GM12878 (cell line): ENCODE results near the gene NT5DC3. TPM values are rescaled to one million over a fixed set of nuclear protein-coding genes. Genes with fewer than 3 reads are reported as not detected.

Source experiments
- ATAC-seq: fragments of 200-7000 bp; cut with Tn5 transposase; 3 replicates; pipeline ENCODE4 v1.9.1; 2020; ENCODE audit warnings: mild to moderate bottlenecking, moderate library complexity
- BruUV-seq: library from RNA; stranded (reverse); fragments of 400-500 nt; replicated peaks from 2 replicates; lab custom pipeline; 2021; lab: Mats Ljungman, UMichigan
- CTCF ChIA-PET: fragments of 300-600 bp; sonication (Branson Sonifier 250); formaldehyde crosslinking; extraction: SDS; loops from one replicate; lab custom pipeline; 2021; ENCODE audit warnings: inconsistent platforms; lab: Yijun Ruan, JAX
- POLR2A ChIA-PET: fragments of 350-600 bp; formaldehyde crosslinking; extraction: SDS; loops from one replicate; lab custom pipeline; 2021; ENCODE audit warnings: inconsistent platforms; lab: Charles Lee
- RAD21 ChIA-PET: fragments of 300-600 bp; sonication (Branson Sonifier 250); formaldehyde crosslinking; loops from one replicate; lab custom pipeline; 2023; ENCODE audit warnings: antibody characterized with exemption; ENCODE audit not compliant: unreplicated experiment; lab: Charles Lee
- SMC1A ChIA-PET: fragments of 300-600 bp; sonication (Branson Sonifier 250); formaldehyde crosslinking; loops from one replicate; lab custom pipeline; 2023; ENCODE audit not compliant: unreplicated experiment, uncharacterized antibody; lab: Charles Lee
- DNase-seq: peaks from one replicate; pipeline ENCODE4 v3.0.0-alpha.2; 2011; ENCODE audit warnings: low read depth, low spot score
- FAIRE-seq: peaks from 3 replicates; lab custom pipeline; 2011; peaks lifted over from hg19 to GRCh38; lab: Jason Lieb, UNC
- H2AFZ ChIP-seq: 2 replicates; pipeline ENCODE4 v1.6.0; 2011; ENCODE audit warnings: low read depth, low read length, control low read depth; ENCODE audit not compliant: control insufficient read depth
- H3K27ac ChIP-seq: 2 replicates; pipeline ENCODE4 v1.5.1; 2011; ENCODE audit warnings: control low read depth; ENCODE audit not compliant: control insufficient read depth, insufficient read depth
- H3K27me3 ChIP-seq, 2 experiments: replicated peaks in 1 of 2; 2 replicates each; pipeline versions ENCODE4 v1.6.0 to v1.6.1; 2011; ENCODE audit warnings: low read length in 1 of 2; ENCODE audit not compliant: control insufficient read depth in 2 of 2, insufficient read depth in 2 of 2
- H3K36me3 ChIP-seq, 2 experiments: 2 replicates each; pipeline ENCODE4 v1.5.1; 2011; ENCODE audit warnings: low read length in 1 of 2; ENCODE audit not compliant: control insufficient read depth in 2 of 2, insufficient read depth in 2 of 2
- H3K4me1 ChIP-seq: 2 replicates; pipeline ENCODE4 v1.6.1; 2011; ENCODE audit warnings: mild to moderate bottlenecking, low read length, moderate library complexity, mixed read lengths; ENCODE audit not compliant: control insufficient read depth, insufficient read depth
- H3K4me2 ChIP-seq: 2 replicates; pipeline ENCODE4 v1.6.0; 2011; ENCODE audit warnings: control low read depth; ENCODE audit not compliant: control insufficient read depth, insufficient read depth
- H3K4me3 ChIP-seq: fragments of 200-600 bp; sonication (generic); 2 replicates; pipeline ENCODE4 v1.5.1; 2016
- H3K79me2 ChIP-seq: 2 replicates; pipeline ENCODE4 v1.6.0; 2011; ENCODE audit warnings: low read length; ENCODE audit not compliant: control insufficient read depth, insufficient read depth
- H3K9ac ChIP-seq: 2 replicates; pipeline ENCODE4 v1.8.0; 2011; ENCODE audit warnings: low read length, control low read depth, mixed read lengths; ENCODE audit not compliant: control insufficient read depth, insufficient read depth
- H3K9me3 ChIP-seq: replicated peaks from 3 replicates; pipeline ENCODE4 v1.5.1; 2011; ENCODE audit warnings: mild to moderate bottlenecking, low read length; ENCODE audit not compliant: control insufficient read depth, insufficient read depth
- H4K20me1 ChIP-seq: 2 replicates; pipeline ENCODE4 v1.6.0; 2011; ENCODE audit not compliant: control insufficient read depth, insufficient read depth
- CBFB ChIP-seq: IDR thresholded peaks from 2 replicates; pipeline ENCODE4 v1.6.1; 2016; ENCODE audit warnings: antibody characterized with exemption, low read depth
- CEBPB ChIP-seq, 2 experiments: fragments of 150-350 bp in 1 of 2; IDR thresholded peaks; 2 replicates each; pipeline ENCODE4 v1.6.1; 2012 to 2014; ENCODE audit warnings: low read depth in 2 of 2, low read length in 2 of 2, borderline replicate concordance in 1 of 2, inconsistent platforms in 1 of 2
- CHD4 ChIP-seq: fragments of 200-600 bp; sonication (generic); IDR thresholded peaks from 2 replicates; pipeline ENCODE4 v1.6.1; 2016; ENCODE audit warnings: mild to moderate bottlenecking
- CREB1 ChIP-seq: IDR thresholded peaks from 2 replicates; pipeline ENCODE4 v1.6.1; 2012; ENCODE audit warnings: low read depth, mild to moderate bottlenecking, inconsistent platforms
- CUX1 ChIP-seq: IDR thresholded peaks from 2 replicates; pipeline ENCODE4 v1.6.1; 2012; ENCODE audit warnings: improper control_type of control experiment, low read depth, low read length; ENCODE audit not compliant: insufficient replicate concordance
- EP300 ChIP-seq, 2 experiments: fragments of 150-350 bp in 1 of 2; IDR thresholded peaks; 2 replicates each; pipeline ENCODE4 v1.6.1; 2011 to 2012; ENCODE audit warnings: low read depth in 2 of 2, low read length in 2 of 2, borderline replicate concordance in 1 of 2, improper control_type of control experiment in 1 of 2, inconsistent platforms in 1 of 2; ENCODE audit not compliant: control insufficient read depth in 1 of 2
- HCFC1 ChIP-seq: fragments of 150-350 bp; IDR thresholded peaks from 2 replicates; pipeline ENCODE4 v1.6.1; 2014; ENCODE audit warnings: low read length
- KDM1A ChIP-seq: fragments of 200-600 bp; sonication (generic); IDR thresholded peaks from 2 replicates; pipeline ENCODE4 v1.6.1; 2016; ENCODE audit warnings: borderline replicate concordance
- NR2F1 ChIP-seq: fragments of 450-650 bp; conservative IDR thresholded peaks from 2 replicates; pipeline ENCODE4 v1.6.1; 2017; ENCODE audit warnings: mild to moderate bottlenecking
- POU2F2 ChIP-seq: IDR thresholded peaks from 3 replicates; pipeline ENCODE4 v1.6.1; 2011; ENCODE audit warnings: low read depth, mild to moderate bottlenecking, low read length, borderline replicate concordance
- SIN3A ChIP-seq: IDR thresholded peaks from 2 replicates; pipeline ENCODE4 v1.6.1; 2012; ENCODE audit warnings: low read depth, low read length, improper control_type of control experiment
- SMAD1 ChIP-seq: fragments of 450-650 bp; IDR thresholded peaks from 2 replicates; pipeline ENCODE4 v1.6.1; 2018; ENCODE audit warnings: mild to moderate bottlenecking, low read depth; ENCODE audit not compliant: partially characterized antibody
- SMC3 ChIP-seq: IDR thresholded peaks from 2 replicates; pipeline ENCODE4 v1.6.1; 2011; ENCODE audit warnings: low read length, improper control_type of control experiment, borderline replicate concordance
- TBL1XR1 ChIP-seq: IDR thresholded peaks from 2 replicates; pipeline ENCODE4 v1.6.1; 2012; ENCODE audit warnings: low read depth, low read length, improper control_type of control experiment
- ZBED1 ChIP-seq: IDR thresholded peaks from 2 replicates; pipeline ENCODE4 v1.6.1; 2016; ENCODE audit warnings: borderline replicate concordance
- ZNF207 ChIP-seq: fragments of 450-650 bp; IDR thresholded peaks from 2 replicates; pipeline ENCODE4 v1.6.1; 2014; ENCODE audit warnings: antibody characterized with exemption, mild to moderate bottlenecking, borderline replicate concordance
- ZNF24 ChIP-seq: fragments of 450-650 bp; IDR thresholded peaks from 2 replicates; pipeline ENCODE4 v1.6.1; 2017; ENCODE audit warnings: antibody characterized with exemption, mild to moderate bottlenecking
- WGBS: methylation state at CpG from one replicate; pipeline ENCODE4 v1.1.6; 2016; ENCODE audit warnings: low lambda C conversion rate; ENCODE audit not compliant: insufficient replicate concordance, insufficient coverage; ENCODE audit errors: missing lambda C conversion rate; 5-methylcytosine and 5-hydroxymethylcytosine counted together
- in situ Hi-C: fragments of 300-500 bp; cut with MboI; formaldehyde crosslinking; loops from 9 replicates; pipeline ENCODE4 v1.14.3; 2018; ENCODE audit warnings: mixed read lengths
- intact Hi-C: fragments of 100-400 bp; cut with micrococcal nuclease; formaldehyde crosslinking; loops from one replicate; pipeline ENCODE4 v1.14.2; 2022; ENCODE audit not compliant: unreplicated experiment
- polyA plus RNA-seq, 11 experiments: library from polyadenylated mRNA; depleted of rRNA in 4 of 11; unstranded in 6 of 11; stranded (reverse) in 5 of 11; fragments of >200 nt; fragmentation: Nextera tagmentation in 4 of 11; fragmentation: Illumina TruSeq in 1 of 11; extraction: Ambion mirVana in 4 of 11; extraction: Trizol in 1 of 11; gene quantifications; 1 replicate in 1 of 11; 2 replicates in 10 of 11; pipeline versions ENCODE4 v1.2.1 to v1.2.3, GENCODE V29; 2011 to 2016; ENCODE audit warnings: inconsistent platforms in 2 of 11, missing spikeins in 2 of 11, low read depth in 1 of 11
- total RNA-seq, 4 experiments: library from RNA; depleted of rRNA in 3 of 4; stranded (reverse); fragments of >200 nt in 3 of 4; fragmentation: Illumina TruSeq in 1 of 4; extraction: Trizol in 1 of 4; gene quantifications; 2 replicates each; pipeline versions ENCODE4 v1.2.1 to v1.2.3, GENCODE V29; 2013 to 2021

The NT5DC3 gene
- total and polyA plus RNA-seq, 10 of the 15 experiments (the other 5 are each of a cell fraction or from before 2014, with no cell fraction given): 2.0 to 12.4 (median 5.9) TPM

DNA sequence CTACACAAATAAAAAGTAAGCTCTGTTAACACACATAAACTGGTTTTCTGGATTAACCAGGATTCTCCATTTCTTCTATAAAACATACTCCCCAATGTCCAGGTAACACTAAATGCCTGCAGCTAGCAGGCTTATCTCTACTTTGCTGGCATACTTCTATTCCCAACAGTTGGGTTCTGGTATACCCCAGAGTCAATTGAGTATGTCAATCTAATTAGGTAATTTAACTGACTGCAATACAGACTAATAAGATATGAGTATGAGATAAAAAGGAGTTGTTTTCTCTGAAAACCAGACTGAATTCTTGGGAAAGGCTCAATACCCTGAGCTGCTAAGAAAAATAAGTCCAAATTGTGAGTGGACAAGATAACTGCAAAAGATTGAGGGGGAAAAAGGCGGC lies 9.4 kb upstream of the NT5DC3 start:
- RAD21 ChIA-PET: interaction anchor here (1.0 kb wide), 1 partner anchor 18 kb away, joined by 3 read pairs; no protein-coding TSS in a partner anchor

DNA sequence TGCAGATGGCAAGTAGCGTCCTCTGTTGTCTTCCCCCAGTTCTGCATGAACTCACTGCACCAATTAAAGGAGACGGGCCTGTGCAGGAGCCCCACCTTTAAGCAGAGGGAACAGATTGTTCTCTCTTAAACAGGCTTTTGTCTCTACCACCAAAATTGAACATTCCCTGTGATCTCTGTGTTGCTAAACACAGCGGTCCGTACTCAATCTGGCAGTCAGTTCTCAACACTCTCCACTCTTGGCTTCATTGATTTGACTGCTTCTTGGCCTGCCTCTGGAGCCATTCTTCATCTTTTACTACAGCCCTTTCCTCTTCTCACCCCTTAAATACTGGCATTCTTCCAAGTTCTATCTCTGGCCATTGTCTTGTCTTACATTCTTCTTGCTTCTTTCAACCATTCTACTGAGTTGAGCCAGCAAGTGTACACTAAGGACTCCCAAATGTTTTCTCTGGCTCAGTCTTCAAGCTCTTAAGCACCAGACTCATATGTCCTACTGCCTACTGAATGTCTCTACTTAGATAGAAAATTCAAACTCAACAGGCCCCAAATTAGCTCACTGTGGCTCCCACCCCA lies 8.0 kb upstream of the NT5DC3 start:
- no peaks in the 10 kb centered on the region for H3K9me3 ChIP-seq
- no peaks in the 10 kb centered on the region for H3K4me1 ChIP-seq
- H2AFZ ChIP-seq: no peak overlapping the region
- ChIA-PET POLR2A (no interaction called here), CTCF (no interaction called here), SMC1A (no interaction called here), RAD21 (no interaction called here)
- FAIRE-seq (no peak), ATAC-seq (no peak), DNase-seq (no peak)
- no peaks in the 10 kb centered on the region for H3K27me3 ChIP-seq
- intact Hi-C loops (loop anchor here (10.0 kb wide), 1 partner anchor 274 kb away; no protein-coding TSS in a partner anchor), in situ Hi-C loops (no loop called here)
- no peaks in the 10 kb centered on the region for H4K20me1 ChIP-seq
- H3K27ac ChIP-seq: no peak overlapping the region
- H3K79me2 ChIP-seq: no peaks in the 10 kb centered on the region
- no peaks in the 10 kb centered on the region for H3K36me3 ChIP-seq
- no peak overlapping the region for H3K4me3 ChIP-seq
- H3K4me2 ChIP-seq: no peak overlapping the region
- 95% methylated on average over 4 of the region's 4 CpGs for WGBS
- BruUV-seq: no TSS peak
- H3K9ac ChIP-seq: no peak overlapping the region
- no peak for TF ChIP-seq ZNF24
- no peak for TF ChIP-seq HCFC1
- TF ChIP-seq CUX1: no peak
- TF ChIP-seq TBL1XR1: no peak
- TF ChIP-seq CHD4: no peak
- TF ChIP-seq ZNF207: no peak
- no peak for TF ChIP-seq POU2F2
- TF ChIP-seq SIN3A: no peak
- TF ChIP-seq NR2F1: no peak
- TF ChIP-seq SMC3: no peak
- TF ChIP-seq KDM1A: no peak

More for the DNA sequence above, 9.4 kb upstream of the NT5DC3 start:
- Histone ChIP-seq H3K27ac (no peak overlapping the region), H3K79me2 (no peaks in the 10 kb centered on the region), H3K36me3 (no peaks in the 10 kb centered on the region), H3K4me1 (no peaks in the 10 kb centered on the region), H3K9me3 (no peaks in the 10 kb centered on the region), H4K20me1 (no peaks in the 10 kb centered on the region), H3K4me2 (no peak overlapping the region), H3K27me3 (no peaks in the 10 kb centered on the region), H3K9ac (no peak overlapping the region), H3K4me3 (no peak overlapping the region), H2AFZ (no peak overlapping the region)
- FAIRE-seq: no peak
- 45% methylated on average over 1 of the region's 1 CpG for WGBS
- in situ Hi-C loops: no loop called here
- BruUV-seq: no TSS peak
- DNase-seq: no peak
- intact Hi-C loops: no loop called here
- ChIA-PET SMC1A (interaction anchor here (1.1 to 1.5 kb wide), 3 partner anchors 52 to 510 kb away, joined by 3 read pairs; no protein-coding TSS in a partner anchor), CTCF (interaction anchor here (1.0 kb wide), 1 partner anchor 259 kb away, joined by 5 read pairs; no protein-coding TSS in a partner anchor), POLR2A (no interaction called here)
- no peak for TF ChIP-seq CREB1
- no peak for TF ChIP-seq CEBPB (IDR thresholded peaks at IDR 0.05; ENCODE audit: borderline replicate concordance in 1 of 2, low read depth in 2 of 2, low read length in 2 of 2)
- TF ChIP-seq EP300 (IDR thresholded peaks at IDR 0.05; ENCODE audit: borderline replicate concordance in 1 of 2, control insufficient read depth in 1 of 2, low read depth in 2 of 2, low read length in 2 of 2): no peak
- no peak for TF ChIP-seq CBFB
- TF ChIP-seq SMAD1: no peak
- no peak for TF ChIP-seq ZBED1
- ATAC-seq: no peak
